Stimulated activated CD8-positive, alpha-beta memory T cell treated with anti-CD3 and anti-CD28 coated beads, Interleukin-4, amount 100 ng/mL, for 48 hours (primary cell): ENCODE measurements around the gene GALNT6.

Source experiments
- DNase-seq: peaks from one replicate; pipeline ENCODE4 v3.0.0-alpha.2; 2020

The GALNT6 gene

DNA sequence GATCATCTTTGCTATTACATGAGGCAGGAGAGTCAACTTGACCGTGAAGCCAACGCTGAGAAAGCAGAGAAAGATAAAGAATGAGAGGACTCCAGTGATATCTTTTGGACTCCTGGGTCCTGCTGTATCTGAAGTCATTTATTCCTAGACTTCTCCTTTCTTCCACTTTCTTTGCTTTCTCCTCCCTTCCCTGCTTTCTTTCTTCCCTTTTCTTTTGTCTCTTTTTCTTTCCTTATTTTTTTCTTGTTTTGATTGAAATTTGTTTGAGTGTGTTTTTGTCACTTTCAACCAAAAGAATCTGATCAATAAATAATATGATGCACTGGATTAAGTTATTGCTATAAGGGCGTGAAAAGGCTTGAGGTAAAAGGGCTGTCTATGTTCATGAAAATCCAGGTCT, 13.4 kb upstream of the GALNT6 start:
- DNase-seq, result no peak

DNA sequence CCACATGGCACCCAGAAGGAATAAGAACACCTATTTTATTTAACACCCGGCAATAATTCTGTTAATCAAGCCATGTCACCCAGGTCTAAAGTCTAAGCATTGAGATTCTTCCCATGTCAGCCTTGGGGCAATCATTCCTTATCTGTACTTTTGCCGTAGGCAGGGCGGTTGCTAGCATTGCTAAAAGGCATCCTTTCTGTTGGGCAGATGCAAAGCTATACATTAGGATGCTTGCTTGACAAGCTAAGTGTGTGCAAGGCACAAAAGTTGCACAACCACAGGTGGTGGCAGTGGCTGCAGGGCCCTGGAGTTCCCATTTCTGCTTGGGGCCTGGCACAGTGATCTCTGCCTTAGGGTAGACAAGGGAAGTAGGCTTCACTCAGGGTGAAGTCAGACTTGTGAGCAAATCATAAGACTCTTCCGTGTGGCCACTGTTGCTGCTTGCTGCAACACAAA, 12.5 kb upstream of the GALNT6 start:
- DNase-seq, result no peak

DNA sequence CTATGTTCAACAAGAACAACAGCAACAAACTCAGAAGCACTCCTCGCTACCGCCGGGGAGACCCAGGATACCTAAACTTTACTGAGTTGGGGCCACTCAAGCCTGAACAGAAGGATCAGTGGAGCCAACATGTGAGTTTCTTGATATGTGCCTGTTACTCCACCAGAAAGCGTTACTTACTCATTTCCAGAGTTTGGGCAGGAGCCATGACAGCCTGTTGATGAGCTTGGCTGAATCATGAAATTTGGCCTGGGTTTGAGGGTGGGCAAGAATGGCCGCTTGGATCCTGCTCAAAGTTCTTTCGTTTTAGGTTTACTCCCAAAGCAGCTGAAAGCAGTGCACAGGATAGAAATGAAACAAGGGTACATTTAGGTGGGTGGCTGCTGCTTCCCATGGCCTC, 12.0 kb upstream of the GALNT6 start:
- no peak for DNase-seq

DNA sequence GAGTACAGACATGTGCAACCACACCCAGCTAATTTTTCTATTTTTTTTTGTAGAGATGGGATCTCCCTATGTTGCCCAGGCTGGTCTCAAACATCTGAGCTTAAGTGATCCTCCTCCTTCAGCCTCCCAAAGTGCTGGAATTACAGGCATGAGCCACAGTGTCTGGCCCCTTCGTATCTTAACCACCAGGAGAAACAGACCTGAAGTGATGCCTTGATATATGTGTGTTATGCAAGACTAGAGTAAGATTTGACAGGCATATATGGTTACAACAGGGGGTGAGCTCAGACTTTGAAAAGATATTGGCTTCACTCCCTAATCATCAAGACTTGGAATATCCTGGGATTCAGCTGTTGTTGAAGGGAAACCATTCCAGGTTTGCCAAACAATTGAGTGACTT, 10.7 kb upstream of the GALNT6 start:
- no peak for DNase-seq

DNA sequence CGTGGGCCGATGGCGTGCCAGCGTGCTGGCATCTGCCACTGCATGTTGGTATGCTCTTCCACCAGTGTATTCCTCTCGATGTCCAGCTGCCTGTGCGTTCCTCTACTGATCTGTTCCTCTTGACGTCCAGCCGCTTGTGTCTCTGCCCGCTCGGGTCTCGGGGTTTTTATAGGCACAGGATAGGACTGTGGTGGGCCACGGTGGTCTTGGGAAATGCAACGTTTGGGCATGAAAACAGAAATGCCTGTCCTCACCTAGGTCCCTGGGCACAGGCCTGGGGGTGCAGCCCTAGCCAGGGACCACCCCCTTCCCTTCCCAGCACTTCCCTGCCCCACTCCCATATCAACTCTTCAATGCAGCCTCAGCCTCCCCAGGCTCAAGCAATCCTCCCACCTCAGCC, 10.3 kb upstream of the GALNT6 start:
- DNase-seq, result no peak

DNA sequence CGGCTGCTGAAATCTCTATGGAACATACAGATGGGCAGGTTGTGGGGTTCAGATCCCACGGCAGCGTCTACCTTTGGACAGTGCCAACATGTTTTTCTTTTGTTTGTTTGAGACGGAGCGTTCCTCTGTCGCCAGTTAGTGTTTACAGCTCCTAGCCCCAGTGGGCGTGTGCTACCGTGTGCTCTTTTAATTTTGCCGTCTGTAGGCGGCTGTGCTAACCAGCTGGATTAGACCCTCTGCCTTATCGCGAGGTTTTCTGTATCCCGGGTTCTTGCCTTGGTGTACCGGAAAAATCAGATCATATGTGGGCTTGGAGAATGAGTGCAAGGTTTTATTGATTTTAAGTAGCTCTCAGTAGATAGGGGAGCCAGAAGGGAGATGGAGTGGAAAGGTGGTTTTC, 9.8 kb upstream of the GALNT6 start:
- no peak for DNase-seq

DNA sequence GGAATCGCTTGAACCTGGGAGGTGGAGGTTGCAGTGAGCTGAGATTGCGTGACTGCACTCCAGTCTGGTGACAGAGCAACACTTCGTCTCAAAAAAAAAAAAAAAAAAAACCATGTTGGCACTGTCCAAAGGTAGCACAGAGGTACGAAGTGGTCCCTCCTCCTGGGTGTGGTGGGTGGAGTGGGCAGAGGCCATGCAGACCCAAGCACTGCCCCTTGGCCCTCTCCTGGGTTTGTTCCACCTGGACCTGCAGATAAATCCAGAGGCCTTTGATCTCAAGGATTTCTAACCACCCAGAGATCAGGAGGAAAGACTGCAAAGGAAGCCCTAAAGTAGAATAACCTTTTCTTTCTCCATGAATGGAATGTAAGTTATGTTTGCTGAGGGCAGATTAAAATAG, 8.7 kb upstream of the GALNT6 start:
- no peak for DNase-seq

DNA sequence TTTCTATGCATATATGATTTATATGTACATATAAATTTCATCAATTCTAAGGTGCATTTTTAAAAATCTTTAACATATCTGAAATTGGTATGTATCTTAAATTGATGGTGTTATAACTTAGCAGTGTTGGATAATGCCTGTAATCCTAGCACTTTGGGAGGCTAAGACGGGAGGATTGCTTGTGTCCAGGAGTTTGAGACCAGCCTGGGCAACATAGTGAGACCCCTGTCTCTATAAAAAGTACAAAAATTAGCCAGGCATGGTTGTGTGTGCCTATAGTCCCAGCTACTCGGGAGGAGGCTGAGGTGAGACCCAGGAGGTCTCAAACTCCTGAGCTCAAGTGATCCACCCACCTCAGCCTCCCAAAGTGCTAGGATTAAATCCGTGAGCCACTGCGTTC, 6.5 kb upstream of the GALNT6 start:
- DNase-seq, result no peak

DNA sequence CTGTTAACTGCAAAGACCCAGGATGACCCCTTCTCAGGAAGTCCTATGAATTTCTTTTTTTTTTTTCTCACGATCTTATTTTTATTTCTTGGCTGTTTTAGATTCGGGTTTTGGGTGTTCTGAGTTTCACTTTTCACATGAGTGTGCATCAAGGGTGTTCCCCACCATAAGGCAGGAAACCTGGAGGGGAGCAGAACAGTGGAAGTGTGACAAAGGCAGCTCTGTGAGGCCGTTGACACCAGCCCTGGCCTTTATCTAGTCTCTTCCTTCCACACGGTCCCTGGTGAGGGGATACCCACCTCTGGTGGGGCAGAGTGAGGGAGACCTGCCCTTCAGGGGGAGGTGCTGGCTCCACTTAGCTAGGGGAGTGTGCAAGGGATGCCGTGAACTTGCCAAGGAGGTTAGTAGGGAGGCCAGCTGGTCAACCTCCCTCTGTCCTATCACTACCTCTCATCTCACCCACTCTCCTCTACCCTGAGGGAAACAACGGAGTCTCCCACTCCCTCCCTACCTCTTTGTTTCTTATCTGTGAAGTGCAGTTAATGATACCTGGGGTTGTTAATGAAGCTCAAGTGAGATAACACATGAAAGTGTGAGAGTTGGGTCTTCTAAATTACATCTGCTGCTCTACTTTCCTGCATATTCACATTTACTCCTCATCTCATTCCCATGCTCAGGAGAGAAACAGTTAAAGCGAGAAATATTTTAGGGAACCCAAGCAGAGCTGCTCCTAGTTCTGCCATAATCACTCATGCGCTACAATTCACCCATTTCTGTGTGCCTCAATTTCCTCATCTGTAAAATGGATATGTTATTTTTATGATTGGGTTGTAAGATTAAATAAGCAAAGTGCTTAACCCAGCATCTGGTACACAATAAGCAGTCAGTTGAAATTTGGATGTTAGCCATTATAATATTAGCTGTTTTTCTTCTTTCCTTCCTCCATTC, 4.4 kb upstream of the GALNT6 start:
- peak; percentile 48 for DNase-seq

DNA sequence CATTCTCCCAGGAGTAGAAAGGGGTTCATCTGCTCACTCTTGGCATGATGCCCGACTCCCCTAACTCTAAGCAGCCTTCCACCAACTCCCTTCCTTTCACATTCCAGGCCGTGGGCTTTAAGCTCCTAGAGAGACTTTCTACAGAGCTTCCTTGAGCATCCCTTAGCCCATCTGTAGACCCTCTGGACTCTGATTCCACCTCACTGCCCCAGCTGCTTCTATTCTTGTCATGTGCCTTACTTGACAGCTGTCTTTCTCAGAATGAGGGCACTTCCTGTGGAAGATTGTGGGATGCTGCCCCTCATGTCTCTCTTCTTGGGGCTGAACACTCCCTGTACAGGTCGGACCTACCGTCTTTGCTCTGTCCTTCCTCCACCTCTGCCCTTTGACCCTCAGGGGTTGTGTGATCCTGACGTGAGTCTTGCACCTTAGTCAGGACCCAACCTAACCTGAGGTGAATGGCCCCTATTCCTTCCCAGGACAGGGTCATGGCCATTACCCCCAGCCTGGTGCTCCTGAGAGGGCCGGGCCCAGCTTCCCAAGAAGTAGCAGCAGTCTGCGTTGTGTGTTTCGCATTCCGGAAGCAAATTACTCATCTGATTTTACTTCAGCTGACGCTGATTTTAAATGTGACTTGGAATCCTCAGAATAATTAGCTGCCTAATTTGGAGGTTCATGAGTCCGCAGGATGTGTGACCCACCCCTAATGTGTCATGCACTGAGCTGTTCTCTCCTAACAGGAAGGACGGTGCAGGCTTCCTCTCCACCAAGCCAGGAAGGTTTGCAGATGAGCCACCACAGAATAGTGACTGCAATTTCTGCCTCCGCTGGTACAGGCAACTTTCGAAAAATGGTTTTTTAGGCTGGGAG, 2.7 kb upstream of the GALNT6 start:
- peak; percentile 68 for DNase-seq

DNA sequence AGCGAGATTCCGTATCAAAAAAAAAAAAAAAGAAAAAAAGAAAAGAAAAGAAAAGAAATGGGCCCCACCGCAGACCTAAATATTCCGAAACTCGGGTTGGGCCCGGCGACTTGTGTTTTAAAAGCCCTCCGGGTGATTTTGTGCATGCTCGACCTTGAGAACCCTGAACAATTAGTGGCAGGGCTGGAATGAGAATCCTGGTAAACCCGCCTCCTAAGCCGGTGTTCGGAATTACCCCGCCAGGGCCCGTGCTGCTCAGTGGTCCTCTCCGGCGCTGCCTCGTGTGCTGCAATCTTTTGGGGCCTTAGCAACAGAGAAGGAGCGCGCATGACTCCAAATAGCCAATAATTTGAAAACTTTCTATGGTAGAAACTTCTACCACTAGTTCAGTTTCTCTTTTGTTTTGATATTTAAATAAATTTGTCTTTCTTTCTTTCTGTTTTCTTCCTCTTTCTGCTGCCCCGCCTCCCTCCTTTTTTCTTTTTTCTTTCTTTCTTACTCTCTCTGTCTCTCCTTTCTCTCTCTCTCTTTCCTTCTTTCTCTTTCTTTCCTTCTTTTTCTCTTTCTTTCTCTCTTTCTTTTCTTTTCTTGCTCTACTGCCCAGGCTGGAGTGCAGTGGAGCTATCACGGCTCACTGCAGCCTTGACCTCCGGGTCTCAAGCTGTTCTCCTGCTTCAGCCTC, 1.5 kb upstream of the GALNT6 start:
- DNase-seq, result peak; percentile 52

DNA sequence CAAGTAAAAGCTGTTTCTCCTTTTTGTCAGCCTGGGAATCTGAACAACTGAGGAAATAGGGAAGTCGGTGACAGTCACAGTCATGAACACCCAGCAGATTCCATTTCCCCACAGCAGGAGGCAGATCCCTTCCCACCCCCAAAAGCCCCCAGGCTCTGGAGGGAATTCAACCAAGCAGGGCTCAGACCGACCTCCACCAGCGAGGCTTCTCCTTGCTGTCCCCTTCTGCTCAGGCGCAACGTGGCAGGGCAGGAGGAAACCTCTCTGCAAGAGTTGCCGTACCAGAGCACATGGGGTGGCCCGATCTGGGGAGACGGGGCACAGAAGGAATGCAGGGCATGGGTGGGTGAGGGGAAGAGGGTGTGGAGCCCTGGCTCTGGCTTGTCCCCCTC, 319 bp downstream of the GALNT6 start:
- DNase-seq, result peak; percentile 53

DNA sequence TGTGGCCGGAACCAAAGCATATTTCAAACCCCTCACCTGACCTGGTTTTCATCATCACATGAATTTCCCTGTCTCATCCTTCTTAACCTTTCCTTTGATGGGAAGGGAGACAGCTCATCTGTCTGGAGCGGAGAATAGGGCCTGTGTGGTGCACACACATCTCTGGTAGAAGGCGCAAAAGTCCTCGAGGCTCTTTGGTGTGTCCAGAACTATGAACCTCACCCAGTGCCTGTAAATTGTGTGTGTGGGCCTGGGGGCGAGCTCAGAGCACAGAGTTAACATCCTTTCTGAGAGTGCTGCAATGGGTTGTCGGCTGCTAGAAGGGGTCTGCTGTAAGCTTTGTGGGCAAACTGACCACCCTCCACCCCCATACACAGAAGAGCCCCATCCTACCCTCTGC, 749 bp downstream of the GALNT6 start:
- peak; percentile 22 for DNase-seq

DNA sequence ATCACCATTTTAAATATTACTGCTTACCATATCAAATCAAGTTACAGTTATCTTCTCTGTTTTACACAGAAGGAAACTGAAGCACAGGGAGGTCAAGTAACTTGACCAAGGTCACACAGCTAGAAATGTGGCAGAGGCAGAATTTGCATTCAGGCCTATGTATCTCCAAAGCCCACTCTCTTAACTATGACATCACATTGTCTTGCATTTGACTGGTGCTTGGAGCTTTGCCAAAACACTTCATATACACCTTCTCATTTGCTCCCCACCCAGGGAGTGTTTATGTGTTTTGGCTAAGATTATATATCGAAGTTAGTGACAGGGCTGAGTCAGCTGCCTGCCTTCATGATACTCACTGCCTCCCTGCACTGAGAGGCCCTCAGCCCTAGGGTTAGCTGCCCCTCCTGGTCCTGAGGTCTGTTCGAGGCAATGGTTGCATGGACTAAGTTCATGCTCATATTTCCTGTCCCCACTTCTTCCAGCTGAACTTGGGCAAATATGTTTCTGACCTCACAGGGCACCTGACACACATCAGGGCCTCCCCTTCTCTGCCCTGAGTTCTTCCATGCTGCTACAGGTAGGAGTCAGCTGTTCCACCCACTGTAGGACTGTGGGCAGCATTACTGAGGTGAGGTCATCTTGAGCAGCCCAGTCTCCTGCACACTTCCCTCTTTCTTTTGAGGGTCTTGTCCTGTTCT, 1.8 kb downstream of the GALNT6 start:
- peak; percentile 46 for DNase-seq

DNA sequence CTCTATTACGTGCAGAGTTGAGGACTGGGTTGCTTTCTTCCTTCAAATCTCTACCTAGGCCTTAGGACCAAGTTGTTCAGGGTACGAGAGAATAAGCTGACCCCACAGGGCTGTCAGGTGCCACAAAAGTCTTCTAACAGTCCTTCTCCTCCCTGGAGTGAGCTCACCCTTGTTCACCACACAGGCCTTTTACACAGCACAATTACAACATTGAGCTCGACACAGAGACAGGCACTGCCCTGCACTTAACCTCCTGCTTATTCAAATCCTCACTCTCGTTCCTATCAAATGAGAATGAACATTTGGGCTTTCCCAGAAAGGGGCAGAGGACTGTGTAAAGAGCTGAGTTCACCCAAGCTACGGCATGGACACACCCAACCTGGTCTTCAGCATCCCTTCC, 2.4 kb downstream of the GALNT6 start:
- DNase-seq, result no peak

DNA sequence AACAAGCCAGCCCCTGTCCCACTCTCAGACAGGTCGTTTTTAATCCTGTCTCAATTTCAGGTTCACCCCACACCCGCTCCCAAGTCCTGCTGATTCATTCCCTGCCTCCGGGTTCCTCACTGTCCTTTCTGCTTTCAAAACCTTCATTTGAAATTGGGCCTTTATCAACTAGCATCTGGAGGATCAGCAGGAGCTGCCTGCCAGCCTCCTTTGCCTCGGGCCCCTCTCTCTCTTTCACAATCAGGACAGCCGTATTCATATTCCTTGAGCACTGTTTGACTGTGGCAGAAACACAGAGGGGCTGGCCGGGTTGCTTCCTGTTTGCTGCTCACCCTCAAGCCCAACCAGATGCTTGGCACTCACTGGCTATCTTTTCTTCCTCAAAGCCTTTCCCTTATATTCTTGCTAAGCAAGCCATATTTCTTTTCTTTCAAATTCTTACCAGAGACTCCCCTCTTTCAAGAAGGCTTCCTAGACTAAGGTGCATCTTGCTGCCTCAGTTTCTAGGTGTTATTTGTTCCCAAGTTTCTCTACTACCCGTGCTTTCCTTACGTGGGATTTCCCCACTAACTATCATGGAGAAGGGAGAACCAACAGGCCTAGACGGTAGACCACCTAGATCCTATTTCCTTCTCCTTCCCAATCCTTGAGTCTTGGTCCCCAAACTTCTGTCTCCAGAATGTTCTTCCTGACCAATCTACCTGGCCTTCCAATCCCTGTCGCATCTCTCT, 3.0 kb downstream of the GALNT6 start:
- no peak for DNase-seq

DNA sequence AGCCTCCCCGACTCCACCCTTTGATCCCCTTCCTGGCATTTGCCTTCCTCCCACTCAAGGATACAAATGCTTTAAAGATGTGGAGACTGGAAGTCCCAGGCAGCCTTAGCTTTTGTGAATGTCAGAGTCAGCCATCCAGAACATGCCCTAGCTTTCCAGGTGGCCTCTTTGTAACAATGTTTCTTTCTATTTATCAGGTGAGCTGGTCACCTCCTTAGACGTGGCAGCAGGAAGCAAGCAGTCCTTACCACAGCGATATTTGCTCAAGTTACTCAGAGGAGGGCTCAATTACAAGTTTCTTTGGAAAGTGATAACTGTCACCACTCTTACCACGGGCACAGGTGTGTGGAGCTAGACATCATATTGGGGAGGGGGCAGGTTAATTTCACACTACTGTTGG, 4.9 kb downstream of the GALNT6 start:
- DNase-seq, result no peak

DNA sequence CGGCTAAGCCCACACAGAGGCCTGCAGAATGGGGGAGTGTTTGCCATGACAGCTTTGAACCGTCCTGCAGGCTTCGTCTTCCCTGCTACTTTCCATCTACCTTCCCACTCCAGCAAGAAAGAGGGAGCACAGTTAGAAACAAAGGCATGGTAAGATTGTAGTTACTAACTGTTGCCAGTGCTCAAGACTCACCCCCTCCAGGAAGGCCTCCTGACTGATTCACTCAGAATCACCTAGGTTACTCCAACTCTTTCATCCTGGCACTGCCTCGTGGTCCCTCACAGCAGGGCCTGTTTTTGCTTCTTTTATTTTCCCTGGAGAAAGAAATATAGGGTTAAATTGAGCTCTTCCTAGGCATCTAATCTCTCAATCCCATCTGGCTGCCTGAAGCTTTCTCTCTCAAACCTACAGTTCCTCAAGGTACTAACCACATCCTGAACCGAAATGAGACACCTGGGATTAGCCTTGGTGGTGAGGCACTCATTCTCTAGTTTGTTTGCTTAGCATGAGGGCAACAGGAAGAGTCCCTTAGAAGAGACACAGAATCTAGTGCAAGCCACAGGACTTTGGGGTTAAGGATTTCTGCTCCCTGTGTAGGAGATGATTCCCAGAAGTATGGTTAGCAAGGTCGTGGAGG, 7.8 kb downstream of the GALNT6 start:
- DNase-seq, result no peak

DNA sequence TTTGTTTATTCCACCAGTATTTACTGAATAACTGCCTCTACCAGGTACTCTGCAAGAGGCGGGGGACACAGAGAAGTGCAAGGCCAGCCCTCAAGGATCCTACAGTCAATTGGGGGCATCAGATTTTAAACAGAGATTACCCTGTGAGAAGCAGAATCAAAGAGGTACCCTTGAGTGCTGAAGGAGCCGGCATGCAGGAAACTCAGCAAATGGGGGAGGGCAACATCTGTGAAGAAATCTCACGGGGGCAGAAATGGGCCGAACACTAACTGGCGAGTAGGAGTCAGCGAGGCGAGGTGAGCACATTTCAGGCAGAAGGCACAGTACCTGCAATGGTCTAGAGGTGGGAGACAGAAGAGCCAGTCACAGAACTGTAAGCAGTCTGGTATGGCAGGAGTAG, 9.0 kb downstream of the GALNT6 start:
- DNase-seq, result no peak

DNA sequence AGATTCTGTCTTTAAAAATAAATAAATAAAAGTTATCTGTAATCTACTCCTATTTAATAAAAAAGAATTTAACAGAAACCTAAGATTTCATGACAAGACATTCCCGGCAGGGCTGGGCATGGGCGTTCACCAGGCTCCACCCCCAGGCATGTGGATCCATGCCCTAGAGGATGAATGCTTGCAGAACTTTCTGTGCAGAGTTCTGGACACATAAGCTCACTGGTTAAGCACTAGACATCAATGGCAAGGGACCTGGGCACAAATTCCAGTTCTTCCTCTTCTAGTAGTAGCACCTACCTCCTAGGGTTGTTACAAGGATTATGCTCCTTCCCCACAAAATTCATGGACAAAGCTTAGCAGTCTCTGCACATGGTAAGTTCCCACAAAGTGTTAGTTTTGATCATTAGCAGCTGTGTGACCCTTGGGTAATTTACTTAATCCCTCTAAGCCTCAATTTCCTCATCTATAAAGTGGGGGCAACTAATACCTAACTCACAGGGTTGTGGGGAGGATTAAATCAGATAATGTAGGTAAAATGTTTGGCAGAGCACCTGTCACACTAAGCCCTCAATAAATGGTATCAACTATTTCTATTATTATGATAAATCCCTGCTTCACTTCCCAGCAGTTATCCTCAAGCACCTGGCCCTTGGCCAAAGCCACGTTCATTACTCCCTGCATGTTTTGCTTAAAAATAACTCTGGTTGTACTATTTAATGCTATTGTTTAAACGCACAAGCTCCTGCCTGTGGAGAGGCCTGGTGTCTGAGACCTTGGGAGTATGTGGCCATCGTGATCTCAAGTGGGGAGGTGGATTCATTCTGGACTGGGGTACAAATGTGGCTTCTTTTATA, 9.8 kb downstream of the GALNT6 start:
- no peak for DNase-seq
